SK-N-SH treated with all-trans-retinoic acid at 6 μM for 48 hours (cell line): ENCODE data around the gene GEMIN2.

Experiments
- ATAC-seq: fragments of 200-7000 bp; cut with Tn5 transposase; 3 replicates; pipeline ENCODE4 v1.9.1; 2020; ENCODE audit warnings: mild to moderate bottlenecking, moderate library complexity
- ARNTL ChIP-seq: fragments of 450-650 bp; formaldehyde crosslinking; IDR thresholded peaks from 2 replicates; pipeline ENCODE4 v1.5.0; 2020; ENCODE audit warnings: low read depth, mild to moderate bottlenecking, moderate library complexity, borderline replicate concordance
- BACH2 ChIP-seq: fragments of 250-450 bp; sonication (Bioruptor Pico); IDR thresholded peaks from 2 replicates; pipeline ENCODE4 v1.9.0; 2021; ENCODE audit warnings: mild to moderate bottlenecking, borderline replicate concordance
- ESRRG ChIP-seq: fragments of 250-450 bp; sonication (Bioruptor Pico); IDR thresholded peaks from 2 replicates; pipeline ENCODE4 v1.6.1; 2021; ENCODE audit warnings: mild to moderate bottlenecking
- GLIS3 ChIP-seq: fragments of 250-450 bp; sonication (Bioruptor Pico); IDR thresholded peaks from 2 replicates; pipeline ENCODE4 v1.5.0; 2020; ENCODE audit warnings: mild to moderate bottlenecking, moderate library complexity
- ISL1 ChIP-seq: fragments of 250-450 bp; sonication (Bioruptor Pico); IDR thresholded peaks from 2 replicates; pipeline ENCODE4 v2.1.2; 2022; ENCODE audit warnings: mild to moderate bottlenecking, moderate library complexity
- OSR1 ChIP-seq: fragments of 250-450 bp; sonication (Bioruptor Pico); IDR thresholded peaks from 2 replicates; pipeline ENCODE4 v1.8.0; 2022; ENCODE audit warnings: moderate library complexity, mild to moderate bottlenecking, inconsistent platforms
- PPARA ChIP-seq: fragments of 250-450 bp; sonication (Bioruptor Pico); IDR thresholded peaks from 2 replicates; pipeline ENCODE4 v1.5.0; 2020; ENCODE audit warnings: mild to moderate bottlenecking, borderline replicate concordance
- RARB ChIP-seq: fragments of 250-450 bp; sonication (Bioruptor Pico); IDR thresholded peaks from 2 replicates; pipeline ENCODE4 v1.8.0; 2021; ENCODE audit warnings: mild to moderate bottlenecking, moderate library complexity
- SNAI2 ChIP-seq: fragments of 250-450 bp; sonication (Bioruptor Pico); IDR thresholded peaks from 2 replicates; pipeline ENCODE4 v1.5.0; 2020; ENCODE audit warnings: mild to moderate bottlenecking, moderate library complexity
- TCF4 ChIP-seq: fragments of 250-450 bp; sonication (Bioruptor Pico); IDR thresholded peaks from 2 replicates; pipeline ENCODE4 v1.8.0; 2021; ENCODE audit warnings: mild to moderate bottlenecking, moderate library complexity, borderline replicate concordance
- ZC3H10 ChIP-seq: fragments of 250-450 bp; sonication (Bioruptor Pico); IDR thresholded peaks from 2 replicates; pipeline ENCODE4 v1.5.1; 2021; ENCODE audit warnings: mild to moderate bottlenecking, moderate library complexity
- ZFP3 ChIP-seq: fragments of 250-450 bp; sonication (Bioruptor Pico); IDR thresholded peaks from 2 replicates; pipeline ENCODE4 v1.5.0; 2020; ENCODE audit warnings: mild to moderate bottlenecking, moderate library complexity
- ZNF565 ChIP-seq: fragments of 450-650 bp; formaldehyde crosslinking; conservative IDR thresholded peaks from 2 replicates; pipeline ENCODE4 v1.5.0; 2020; ENCODE audit warnings: low read depth, mild to moderate bottlenecking, moderate library complexity
- ZNF70 ChIP-seq: fragments of 450-650 bp; formaldehyde crosslinking; IDR thresholded peaks from 2 replicates; pipeline ENCODE4 v1.5.0; 2020; ENCODE audit warnings: mild to moderate bottlenecking, moderate library complexity
- ZNF8 ChIP-seq: fragments of 450-650 bp; formaldehyde crosslinking; IDR thresholded peaks from 2 replicates; pipeline ENCODE4 v1.5.0; 2020; ENCODE audit warnings: mild to moderate bottlenecking, moderate library complexity
- TF ChIP-seq, protein P1 (sequence below): fragments of 250-450 bp; sonication (Bioruptor Pico); IDR thresholded peaks from 2 replicates; pipeline ENCODE4 v1.5.0; 2020; ENCODE audit warnings: mild to moderate bottlenecking, moderate library complexity
- TF ChIP-seq, protein P2 (sequence below): fragments of 250-450 bp; sonication (Bioruptor Pico); IDR thresholded peaks from 2 replicates; pipeline ENCODE4 v1.5.1; 2021; ENCODE audit warnings: mild to moderate bottlenecking, moderate library complexity
- TF ChIP-seq, protein P3 (sequence below): fragments of 250-450 bp; sonication (Bioruptor Pico); IDR thresholded peaks from 2 replicates; pipeline ENCODE4 v1.8.0; 2020; ENCODE audit warnings: mild to moderate bottlenecking, moderate library complexity, borderline replicate concordance
- TF ChIP-seq, protein P4 (sequence below): fragments of 250-450 bp; sonication (Bioruptor Pico); IDR thresholded peaks from 2 replicates; pipeline ENCODE4 v1.8.0; 2021; ENCODE audit warnings: low read depth, mild to moderate bottlenecking, moderate library complexity, borderline replicate concordance

The GEMIN2 gene

DNA sequence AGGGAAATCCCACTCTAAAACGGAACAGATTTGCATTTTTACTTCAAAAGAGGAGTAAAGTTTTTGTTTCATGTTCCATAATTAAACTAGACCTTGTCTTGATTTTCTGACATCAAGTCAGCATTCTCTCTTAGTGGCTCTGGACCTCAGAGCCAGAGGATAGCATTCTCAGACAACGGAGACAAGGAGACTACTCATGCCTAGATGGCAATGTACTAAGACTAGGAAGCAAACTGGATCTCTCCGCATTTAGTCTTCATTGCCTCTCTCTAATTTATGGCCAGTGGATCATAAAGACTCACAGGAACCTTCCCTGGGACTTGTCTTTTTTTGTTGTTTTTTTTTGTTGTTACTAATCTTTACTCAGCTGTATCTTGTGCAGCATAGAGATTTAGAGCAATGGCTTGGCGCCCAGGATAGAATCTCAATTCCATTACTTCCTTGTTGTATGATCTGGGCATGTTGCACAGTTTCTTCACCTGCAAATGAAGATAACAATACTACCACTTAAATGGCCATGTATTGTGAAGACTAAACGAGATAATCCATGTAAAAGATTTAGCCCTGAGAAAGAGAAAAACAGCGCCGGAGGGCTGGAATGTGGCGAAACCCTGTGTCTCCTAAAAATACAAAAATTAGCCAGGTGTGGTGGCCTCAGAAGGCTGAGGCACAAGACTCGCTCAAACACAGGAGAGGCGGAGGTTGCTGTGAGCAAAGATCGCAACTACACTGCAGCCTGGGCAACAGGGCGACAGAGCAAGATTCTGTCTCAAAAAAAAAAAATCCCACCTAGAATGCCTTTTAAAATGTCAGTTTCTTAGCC is 4.0 kb upstream of the GEMIN2 start:
- TF ChIP-seq ISL1 (CRISPR knock-in tag) (no peak), ARNTL (CRISPR knock-in tag) (no peak), ZNF8 (CRISPR knock-in tag) (no peak), OSR1 (CRISPR knock-in tag) (no peak), PPARA (CRISPR knock-in tag) (no peak)
- TF ChIP-seq, protein P1, sequence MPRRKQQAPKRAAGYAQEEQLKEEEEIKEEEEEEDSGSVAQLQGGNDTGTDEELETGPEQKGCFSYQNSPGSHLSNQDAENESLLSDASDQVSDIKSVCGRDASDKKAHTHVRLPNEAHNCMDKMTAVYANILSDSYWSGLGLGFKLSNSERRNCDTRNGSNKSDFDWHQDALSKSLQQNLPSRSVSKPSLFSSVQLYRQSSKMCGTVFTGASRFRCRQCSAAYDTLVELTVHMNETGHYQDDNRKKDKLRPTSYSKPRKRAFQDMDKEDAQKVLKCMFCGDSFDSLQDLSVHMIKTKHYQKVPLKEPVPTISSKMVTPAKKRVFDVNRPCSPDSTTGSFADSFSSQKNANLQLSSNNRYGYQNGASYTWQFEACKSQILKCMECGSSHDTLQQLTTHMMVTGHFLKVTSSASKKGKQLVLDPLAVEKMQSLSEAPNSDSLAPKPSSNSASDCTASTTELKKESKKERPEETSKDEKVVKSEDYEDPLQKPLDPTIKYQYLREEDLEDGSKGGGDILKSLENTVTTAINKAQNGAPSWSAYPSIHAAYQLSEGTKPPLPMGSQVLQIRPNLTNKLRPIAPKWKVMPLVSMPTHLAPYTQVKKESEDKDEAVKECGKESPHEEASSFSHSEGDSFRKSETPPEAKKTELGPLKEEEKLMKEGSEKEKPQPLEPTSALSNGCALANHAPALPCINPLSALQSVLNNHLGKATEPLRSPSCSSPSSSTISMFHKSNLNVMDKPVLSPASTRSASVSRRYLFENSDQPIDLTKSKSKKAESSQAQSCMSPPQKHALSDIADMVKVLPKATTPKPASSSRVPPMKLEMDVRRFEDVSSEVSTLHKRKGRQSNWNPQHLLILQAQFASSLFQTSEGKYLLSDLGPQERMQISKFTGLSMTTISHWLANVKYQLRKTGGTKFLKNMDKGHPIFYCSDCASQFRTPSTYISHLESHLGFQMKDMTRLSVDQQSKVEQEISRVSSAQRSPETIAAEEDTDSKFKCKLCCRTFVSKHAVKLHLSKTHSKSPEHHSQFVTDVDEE (CRISPR knock-in tag), result no peak
- TF ChIP-seq, protein P2, sequence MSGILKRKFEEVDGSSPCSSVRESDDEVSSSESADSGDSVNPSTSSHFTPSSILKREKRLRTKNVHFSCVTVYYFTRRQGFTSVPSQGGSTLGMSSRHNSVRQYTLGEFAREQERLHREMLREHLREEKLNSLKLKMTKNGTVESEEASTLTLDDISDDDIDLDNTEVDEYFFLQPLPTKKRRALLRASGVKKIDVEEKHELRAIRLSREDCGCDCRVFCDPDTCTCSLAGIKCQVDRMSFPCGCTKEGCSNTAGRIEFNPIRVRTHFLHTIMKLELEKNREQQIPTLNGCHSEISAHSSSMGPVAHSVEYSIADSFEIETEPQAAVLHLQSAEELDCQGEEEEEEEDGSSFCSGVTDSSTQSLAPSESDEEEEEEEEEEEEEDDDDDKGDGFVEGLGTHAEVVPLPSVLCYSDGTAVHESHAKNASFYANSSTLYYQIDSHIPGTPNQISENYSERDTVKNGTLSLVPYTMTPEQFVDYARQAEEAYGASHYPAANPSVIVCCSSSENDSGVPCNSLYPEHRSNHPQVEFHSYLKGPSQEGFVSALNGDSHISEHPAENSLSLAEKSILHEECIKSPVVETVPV (CRISPR knock-in tag), result no peak
- TF ChIP-seq, protein P3, sequence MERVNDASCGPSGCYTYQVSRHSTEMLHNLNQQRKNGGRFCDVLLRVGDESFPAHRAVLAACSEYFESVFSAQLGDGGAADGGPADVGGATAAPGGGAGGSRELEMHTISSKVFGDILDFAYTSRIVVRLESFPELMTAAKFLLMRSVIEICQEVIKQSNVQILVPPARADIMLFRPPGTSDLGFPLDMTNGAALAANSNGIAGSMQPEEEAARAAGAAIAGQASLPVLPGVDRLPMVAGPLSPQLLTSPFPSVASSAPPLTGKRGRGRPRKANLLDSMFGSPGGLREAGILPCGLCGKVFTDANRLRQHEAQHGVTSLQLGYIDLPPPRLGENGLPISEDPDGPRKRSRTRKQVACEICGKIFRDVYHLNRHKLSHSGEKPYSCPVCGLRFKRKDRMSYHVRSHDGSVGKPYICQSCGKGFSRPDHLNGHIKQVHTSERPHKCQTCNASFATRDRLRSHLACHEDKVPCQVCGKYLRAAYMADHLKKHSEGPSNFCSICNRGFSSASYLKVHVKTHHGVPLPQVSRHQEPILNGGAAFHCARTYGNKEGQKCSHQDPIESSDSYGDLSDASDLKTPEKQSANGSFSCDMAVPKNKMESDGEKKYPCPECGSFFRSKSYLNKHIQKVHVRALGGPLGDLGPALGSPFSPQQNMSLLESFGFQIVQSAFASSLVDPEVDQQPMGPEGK (CRISPR knock-in tag), result no peak
- TF ChIP-seq, all 23 proteins: peak for 0
- no peak for ATAC-seq

DNA sequence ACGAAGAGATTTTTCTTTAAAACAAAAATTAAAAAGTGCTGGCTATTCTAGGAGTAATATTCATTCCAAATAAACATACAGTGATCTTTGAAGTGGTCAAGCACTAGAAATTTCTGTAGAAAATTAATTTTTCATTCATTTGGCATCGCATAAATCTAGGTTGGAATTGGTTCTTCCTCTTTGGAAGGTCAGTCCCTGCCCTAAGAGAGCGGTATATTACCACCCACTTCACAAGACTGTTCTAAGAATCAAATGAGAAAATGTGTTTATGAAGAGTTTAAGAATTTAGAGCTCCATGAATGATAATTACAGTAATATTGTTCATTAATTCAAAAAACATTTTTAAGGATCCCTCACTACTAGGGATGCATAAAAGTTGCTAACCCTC is 444 bp upstream of the GEMIN2 start:
- no peak; the same call in 2 of the 3 replicates for ATAC-seq
- no peak for TF ChIP-seq ESRRG
- TF ChIP-seq ZNF70 (CRISPR knock-in tag), result no peak
- no peak for TF ChIP-seq TCF4 (CRISPR knock-in tag)
- TF ChIP-seq, protein P4, sequence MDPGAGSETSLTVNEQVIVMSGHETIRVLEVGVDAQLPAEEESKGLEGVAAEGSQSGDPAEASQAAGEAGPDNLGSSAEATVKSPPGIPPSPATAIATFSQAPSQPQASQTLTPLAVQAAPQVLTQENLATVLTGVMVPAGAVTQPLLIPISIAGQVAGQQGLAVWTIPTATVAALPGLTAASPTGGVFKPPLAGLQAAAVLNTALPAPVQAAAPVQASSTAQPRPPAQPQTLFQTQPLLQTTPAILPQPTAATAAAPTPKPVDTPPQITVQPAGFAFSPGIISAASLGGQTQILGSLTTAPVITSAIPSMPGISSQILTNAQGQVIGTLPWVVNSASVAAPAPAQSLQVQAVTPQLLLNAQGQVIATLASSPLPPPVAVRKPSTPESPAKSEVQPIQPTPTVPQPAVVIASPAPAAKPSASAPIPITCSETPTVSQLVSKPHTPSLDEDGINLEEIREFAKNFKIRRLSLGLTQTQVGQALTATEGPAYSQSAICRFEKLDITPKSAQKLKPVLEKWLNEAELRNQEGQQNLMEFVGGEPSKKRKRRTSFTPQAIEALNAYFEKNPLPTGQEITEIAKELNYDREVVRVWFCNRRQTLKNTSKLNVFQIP, result no peak
- no peak for TF ChIP-seq ZFP3 (CRISPR knock-in tag)
- no peak for TF ChIP-seq ZC3H10
- no peak for TF ChIP-seq GLIS3 (CRISPR knock-in tag)
- TF ChIP-seq ISL1 (CRISPR knock-in tag), result no peak
- TF ChIP-seq PPARA (CRISPR knock-in tag), result no peak
- TF ChIP-seq, protein P1 (CRISPR knock-in tag), result no peak
- TF ChIP-seq ARNTL (CRISPR knock-in tag), result no peak
- TF ChIP-seq OSR1 (CRISPR knock-in tag), result no peak
- no peak for TF ChIP-seq SNAI2
- TF ChIP-seq ZNF8 (CRISPR knock-in tag), result no peak
- TF ChIP-seq, protein P2 (CRISPR knock-in tag), result no peak
- TF ChIP-seq, protein P3 (CRISPR knock-in tag), result no peak
- no peak for TF ChIP-seq ZNF565
- no peak for TF ChIP-seq RARB (CRISPR knock-in tag)
- TF ChIP-seq BACH2, result no peak
